Thyroid gland (tissue), 4 donors: Measurements from ENCODE around the gene PPP4R3B.

Experiments
- CTCF ChIP-seq, 6 experiments: fragments of 200-600 bp in 3 of 6; fragments of 450-650 bp in 3 of 6; sonication (generic) in 3 of 6; IDR thresholded peaks; one replicate each; pipeline ENCODE4 v1.5.1; 2016 to 2019; ENCODE audit warnings: antibody characterized with exemption in 6 of 6, mild to moderate bottlenecking in 2 of 6, inconsistent platforms in 1 of 6, moderate library complexity in 1 of 6
- POLR2A ChIP-seq, 2 donors: fragments of 450-650 bp; IDR thresholded peaks; one replicate each; pipeline ENCODE4 v1.6.1; 2017; ENCODE audit warnings: antibody characterized with exemption in 2 of 2, mild to moderate bottlenecking in 2 of 2, moderate library complexity in 1 of 2

GRCh38 chr2:55620123-55620779 lies 2.8 kb upstream of the PPP4R3B start:
- TF ChIP-seq CTCF (IDR thresholded peaks at IDR 0.05), result peak in 3 of 6 experiments; percentile 13 to 23 (median 17)
- no peak for TF ChIP-seq POLR2A (IDR thresholded peaks at IDR 0.05)
